Retinal pigment epithelial cell (primary cell): Measurements from ENCODE around the gene FLNA.
A peak's percentile ranks its signal among the peaks of the same experiment; 100 is the strongest.
"Not testable (repeated sequence)": the region's sequence is repeated elsewhere in the genome, so short reads cannot be mapped to it uniquely, and the experiment has no call there.

Source experiments
- DNase-seq: peaks from one replicate; pipeline ENCODE4 v3.0.0-alpha.2; 2010; ENCODE audit warnings: low read depth
- H3K4me3 ChIP-seq: 2 replicates; pipeline ENCODE4 v1.5.1; 2011; ENCODE audit warnings: mild to moderate bottlenecking, low read length, control low read depth, moderate library complexity
- CTCF ChIP-seq: conservative IDR thresholded peaks from 2 replicates; pipeline ENCODE4 v1.5.1; 2011; ENCODE audit warnings: low read depth, low read length, control low read depth, inconsistent platforms

Gene FLNA

GRCh38 chrX:154402622-154403127 is 28.2 kb upstream of the FLNA start:
- H3K4me3 ChIP-seq: no peak overlapping the region
- TF ChIP-seq CTCF: no peak
- no peak for DNase-seq

GRCh38 chrX:154401918-154402621 is 27.6 kb upstream of the FLNA start:
- no peak for TF ChIP-seq CTCF
- DNase-seq: no peak

GRCh38 chrX:154401045-154401799 is 26.8 kb upstream of the FLNA start:
- no peak for DNase-seq
- H3K4me3 ChIP-seq: no peak overlapping the region
- TF ChIP-seq CTCF: no peak

More at GRCh38 chrX:154401918-154402621, 27.6 kb upstream of the FLNA start:
- H3K4me3 ChIP-seq: no peak overlapping the region

- H3K4me3 ChIP-seq: peak overlapping the region; percentile 88
Observed at GRCh38 chrX:154400369-154400817, 26.0 kb upstream of the FLNA start.

GRCh38 chrX:154399527-154400368 is 25.3 kb upstream of the FLNA start:
- no peak for TF ChIP-seq CTCF
- no peak for DNase-seq
- H3K4me3 ChIP-seq: peak overlapping the region; percentile 88

More at GRCh38 chrX:154400369-154400817, 26.0 kb upstream of the FLNA start:
- DNase-seq: not testable (repeated sequence)

GRCh38 chrX:154398668-154399526 is 24.5 kb upstream of the FLNA start:
- DNase-seq: no peak
- peak overlapping the region; percentile 88 for H3K4me3 ChIP-seq
- peak; percentile 68 for TF ChIP-seq CTCF
